NCI-H1930 (cell line): ENCODE results near the gene ERC2.

Source experiments
- DNase-seq, 2 experiments: peaks; one replicate each; lab custom pipeline; 2025; lab: John Stamatoyannopoulos, UW

The ERC2 gene

DNA sequence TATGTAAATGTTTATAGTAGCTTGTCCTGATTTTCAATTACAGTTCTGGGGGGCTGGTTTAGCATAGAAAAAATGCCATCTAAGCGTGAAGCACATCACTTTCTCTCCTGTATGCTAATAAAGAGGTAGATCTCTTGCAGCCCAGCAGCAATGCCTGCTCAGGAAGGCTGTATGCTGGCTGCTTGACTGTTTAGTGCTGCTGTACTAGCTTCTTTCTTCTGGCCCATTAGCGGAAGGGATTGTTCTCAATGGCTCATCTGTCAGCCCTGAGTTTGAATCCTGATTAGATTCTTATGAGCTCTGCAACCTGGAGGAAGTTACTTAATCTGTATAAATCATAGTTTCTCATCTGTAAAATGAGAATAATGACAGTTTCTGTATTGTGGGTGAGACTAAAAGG lies 478.9 kb downstream of the ERC2 start:
- DNase-seq, result no peak

DNA sequence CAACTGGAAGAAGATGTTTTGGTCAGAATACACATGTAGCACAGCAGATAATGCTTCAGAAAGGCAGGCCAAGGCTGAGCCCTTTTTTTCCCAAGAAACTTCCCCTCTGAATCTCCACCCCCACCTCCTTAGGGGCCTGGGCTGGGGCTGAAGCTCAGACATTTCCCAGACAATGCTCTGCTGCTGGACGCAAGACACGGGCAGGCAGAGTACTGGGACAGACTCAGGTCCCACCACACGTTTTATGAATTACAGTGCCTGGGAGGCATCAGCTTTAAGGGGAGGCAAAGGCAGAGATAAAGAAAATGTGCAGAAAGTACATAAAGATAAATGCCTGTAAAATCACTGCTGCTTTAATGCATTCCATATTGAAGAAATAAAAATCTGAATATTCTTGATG lies 479.4 kb downstream of the ERC2 start:
- no peak for DNase-seq

DNA sequence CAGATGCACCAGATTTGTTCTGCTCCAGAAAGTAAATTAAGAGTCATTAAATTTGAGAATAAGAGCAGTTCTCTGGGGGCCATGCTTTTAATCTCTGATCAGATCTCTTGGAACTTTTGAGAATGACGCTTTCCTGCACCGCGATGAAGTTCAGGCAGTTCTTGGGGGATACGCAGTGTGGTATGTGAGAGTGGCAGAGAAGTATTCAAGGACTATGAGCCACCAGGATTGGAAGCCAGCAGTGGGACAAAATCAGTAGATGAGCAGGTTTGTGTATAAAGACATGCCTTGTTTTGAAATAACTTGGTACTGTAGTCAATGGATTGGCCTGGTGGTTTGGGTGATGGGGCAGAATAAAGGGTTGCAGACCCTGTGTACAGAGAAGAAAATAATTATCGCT lies 483.6 kb downstream of the ERC2 start:
- DNase-seq, result no peak

DNA sequence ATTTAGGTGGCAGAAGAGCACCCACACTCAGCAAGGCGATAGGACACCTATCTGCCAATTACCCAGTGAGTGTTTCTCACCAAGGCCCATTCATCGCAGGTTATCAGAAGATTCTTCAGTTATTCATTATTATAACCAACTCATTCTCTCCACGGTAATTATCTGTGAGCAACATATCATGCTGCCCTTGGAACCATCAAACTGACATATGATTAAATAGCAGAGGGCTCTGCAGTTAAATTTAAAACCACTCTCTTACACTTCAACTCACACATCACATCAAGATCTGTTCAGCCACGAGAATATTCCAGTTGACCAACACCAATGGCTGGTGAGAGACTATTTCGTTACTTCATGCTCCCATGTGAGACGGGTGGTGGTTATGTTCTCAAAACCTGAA lies 489.3 kb downstream of the ERC2 start:
- no peak for DNase-seq

DNA sequence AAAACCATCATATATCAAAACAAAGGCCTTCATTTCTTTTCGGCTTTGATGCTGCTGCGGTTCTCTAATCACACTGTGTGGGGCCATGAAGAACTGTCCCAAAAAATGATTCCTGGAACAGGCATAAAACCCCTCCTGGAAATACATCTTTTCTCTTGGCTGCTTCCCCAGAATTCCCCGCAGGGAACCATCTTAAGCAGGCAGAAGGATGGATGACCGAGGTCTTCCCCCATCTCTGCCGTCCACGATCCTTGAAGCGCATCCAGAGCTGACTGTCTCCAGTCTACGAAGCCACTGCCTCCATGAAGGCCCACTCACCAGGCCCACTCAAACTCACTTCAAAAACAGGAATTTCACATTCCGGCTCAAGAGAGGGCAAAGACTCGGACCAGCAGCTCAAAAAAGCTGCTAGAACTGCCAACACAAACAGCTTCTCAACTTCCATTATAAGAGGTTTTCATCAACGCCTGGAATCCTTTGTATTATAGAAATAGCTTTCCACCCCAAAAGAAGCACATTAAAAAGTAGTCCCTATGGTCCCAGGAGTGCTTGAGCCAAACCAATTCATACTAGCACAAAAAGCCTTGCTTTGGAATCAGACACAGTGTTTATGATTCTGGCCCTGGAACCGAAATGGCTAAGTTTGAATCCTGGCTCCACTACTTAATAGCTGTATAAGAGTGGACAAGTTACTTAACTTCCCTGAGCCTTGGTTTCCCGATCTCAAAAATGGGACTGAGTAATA lies 493.7 kb downstream of the ERC2 start:
- DNase-seq, result no peak

DNA sequence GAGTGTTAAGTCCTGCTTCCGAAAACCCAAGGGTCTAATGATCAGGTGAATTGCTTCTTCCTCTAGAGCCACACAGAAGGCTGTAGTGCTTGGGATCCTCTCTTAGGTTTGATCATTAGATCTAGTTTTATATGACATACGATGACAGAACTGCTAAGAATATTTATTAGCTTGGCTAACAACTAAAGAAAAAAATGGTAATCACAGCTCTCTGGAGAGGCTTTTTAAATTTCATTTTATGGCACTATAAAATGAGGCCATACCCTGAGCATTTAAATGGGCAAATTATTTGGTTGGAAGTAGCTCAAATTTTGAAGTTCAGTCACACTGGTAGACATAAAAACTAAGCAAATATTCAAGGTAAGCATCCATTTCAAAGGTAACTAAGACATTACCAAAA lies 498.6 kb downstream of the ERC2 start:
- no peak for DNase-seq

DNA sequence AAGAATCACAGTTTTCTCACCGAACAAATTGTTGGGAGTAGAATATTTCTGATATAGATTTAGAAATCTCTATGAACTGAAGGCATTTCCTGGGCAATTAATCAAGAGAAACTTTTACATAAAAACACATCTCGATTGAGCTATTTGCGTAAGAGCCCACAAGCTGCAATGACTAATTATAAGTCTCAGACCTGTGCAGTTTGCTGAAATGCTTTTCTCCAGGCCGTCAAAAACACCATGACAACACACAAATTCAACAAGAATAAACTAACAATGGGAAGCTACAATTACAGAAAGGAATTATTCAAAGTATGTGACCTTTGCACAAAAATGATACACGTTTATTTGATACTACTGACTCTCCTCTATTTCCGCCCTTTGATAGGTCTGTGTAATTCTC lies 499.9 kb downstream of the ERC2 start:
- DNase-seq, result no peak

DNA sequence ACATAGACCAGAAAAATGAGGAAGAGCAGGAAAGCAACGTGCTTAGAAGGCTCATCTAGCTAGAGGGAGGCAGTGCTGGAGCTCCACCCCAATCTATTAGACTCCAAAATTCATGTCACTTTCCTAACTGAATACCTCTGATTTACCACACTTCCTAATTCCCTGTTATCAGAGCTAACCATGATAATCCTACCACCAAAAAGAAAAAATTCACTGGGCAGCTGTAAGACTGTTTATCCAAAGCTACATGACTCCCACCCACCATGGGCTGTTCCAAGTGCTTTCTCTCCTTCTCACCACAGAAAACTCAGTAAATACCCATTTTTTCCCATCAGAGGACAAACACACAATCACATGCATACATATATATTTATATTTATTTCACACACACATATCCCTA lies 501.7 kb downstream of the ERC2 start:
- DNase-seq, result no peak

DNA sequence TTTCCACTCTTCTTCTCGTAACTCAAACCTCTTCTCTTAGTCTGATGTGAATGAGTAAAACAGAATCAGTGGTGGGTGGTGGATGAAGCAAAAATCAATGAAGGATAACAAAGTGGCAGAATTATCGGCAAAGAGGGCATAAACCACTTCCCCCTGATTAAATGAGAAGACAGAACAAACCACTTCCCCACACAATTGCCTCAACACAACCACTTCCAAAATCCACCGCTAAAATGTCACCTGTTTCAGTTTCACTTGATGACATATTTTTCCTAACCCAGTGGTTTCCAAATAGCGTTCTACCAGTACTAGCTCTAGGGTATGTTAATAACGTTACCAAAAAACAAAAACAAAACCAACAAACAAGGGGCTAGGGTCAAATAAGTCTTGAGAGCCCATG lies 502.5 kb downstream of the ERC2 start:
- no peak for DNase-seq

DNA sequence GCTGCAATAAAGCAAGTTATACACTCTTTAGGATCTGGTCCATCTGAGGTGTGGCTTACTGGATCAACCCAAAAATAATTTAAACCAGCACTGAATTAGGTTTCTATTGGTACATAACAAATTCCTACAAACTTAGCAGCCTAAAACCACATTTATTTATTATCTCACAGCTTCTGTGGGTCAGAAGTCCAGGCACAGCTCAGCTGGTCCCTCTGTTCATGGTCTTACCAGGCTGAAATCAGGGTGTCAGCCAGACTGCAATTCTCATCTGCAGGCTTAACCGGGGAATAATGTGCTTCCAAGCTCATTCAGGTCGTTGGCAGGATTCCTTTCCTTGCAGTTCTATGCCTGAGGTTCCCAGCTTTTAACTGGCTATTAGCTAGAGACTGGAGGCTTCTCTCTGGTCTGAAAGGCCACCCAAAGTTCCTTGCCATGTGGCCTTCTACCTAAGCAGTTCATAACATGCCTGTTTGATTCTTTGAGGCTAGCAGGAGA lies 503.7 kb downstream of the ERC2 start:
- DNase-seq, result no peak

DNA sequence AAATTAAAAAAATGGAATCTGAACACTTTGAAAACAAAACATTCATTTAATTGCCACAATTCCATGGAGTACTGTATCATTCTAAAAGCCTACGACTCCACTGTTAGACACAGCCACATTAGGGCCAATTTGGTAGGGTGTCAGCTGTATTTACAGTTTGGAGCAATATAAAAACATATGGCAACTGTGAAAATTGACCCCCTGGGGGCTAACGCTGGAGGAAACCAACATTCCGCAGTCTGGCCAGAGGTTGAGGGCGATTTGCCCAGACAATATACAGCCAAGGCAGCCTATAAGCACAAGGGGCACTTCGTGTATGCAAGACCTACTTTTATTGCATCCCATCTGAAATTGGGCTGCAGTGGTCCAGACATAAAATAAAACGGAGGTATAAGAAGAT lies 504.7 kb downstream of the ERC2 start:
- DNase-seq, result no peak

DNA sequence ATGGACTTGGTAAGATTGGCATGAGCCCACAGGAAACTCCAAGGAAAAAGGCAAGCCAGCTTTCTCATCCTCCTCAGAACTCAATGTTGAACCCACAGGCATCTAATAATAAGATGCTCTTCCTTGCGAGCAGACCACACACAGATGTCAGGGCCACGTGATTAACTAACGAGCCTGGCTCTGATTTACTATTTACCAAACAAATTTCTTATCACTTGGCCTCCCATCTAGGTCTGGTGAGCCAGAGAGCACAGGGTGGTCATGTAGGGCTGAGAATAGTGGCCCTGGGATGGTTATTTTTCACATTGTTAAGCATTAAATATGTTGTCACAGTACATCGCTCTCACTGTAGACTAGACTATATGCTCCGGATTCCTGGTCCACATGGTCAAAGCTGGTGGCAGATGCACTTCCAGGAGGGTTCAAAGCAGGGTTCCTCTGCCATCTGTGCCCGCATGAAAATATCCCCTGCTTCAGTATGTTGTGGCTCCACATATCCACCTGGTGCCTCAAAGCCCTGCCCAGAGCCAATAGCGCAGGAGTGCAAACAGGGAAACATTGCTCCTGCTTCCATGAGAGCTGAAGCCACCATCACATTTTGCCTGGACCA lies 508.7 kb downstream of the ERC2 start:
- no peak for DNase-seq

DNA sequence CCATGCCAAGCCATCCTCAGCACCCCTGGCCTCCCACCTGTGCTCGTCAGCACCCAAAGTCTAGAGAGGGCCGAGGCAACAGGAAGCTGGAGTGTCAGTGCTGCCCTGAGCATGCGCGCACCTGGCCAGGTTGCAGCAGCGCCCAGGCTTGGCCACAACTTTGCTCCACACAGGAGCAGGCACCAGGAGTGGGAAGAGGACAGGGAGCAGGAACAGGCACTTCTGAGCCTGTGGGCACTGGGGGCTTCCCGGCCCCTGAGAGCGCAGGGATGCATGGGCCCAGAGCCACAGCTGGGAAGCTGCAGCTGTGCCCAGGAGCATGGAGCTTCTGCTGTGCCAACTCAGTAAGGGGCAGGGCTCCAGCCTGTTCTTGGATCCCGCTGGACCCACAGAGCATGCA lies 509.7 kb downstream of the ERC2 start:
- no peak for DNase-seq

DNA sequence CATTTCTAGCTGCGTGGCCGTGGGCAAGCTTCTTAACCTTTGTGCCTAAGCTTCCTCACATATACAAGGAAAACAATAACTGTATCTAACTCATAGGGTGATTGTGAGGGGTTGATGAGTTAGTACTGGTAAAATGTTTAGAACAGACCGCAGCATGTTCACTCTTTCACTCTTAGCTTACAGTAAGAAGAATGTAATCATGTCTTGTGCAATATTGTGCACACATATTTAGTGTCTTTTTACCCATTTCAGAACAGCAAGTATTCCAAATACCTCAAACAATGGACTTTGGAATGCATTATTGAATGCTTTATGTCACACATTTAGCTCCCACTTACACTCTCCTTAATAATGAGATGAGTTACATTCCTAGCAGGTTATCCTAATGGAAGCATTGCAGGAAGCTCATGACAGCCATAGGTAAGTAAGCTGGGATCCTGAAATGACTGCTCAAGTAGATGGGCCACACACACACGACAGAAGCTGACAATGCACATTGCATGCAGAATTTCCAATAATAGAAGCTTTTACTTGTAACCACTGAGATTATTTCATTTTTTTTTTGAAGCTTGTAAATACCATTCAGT lies 512.3 kb downstream of the ERC2 start:
- DNase-seq, result no peak

DNA sequence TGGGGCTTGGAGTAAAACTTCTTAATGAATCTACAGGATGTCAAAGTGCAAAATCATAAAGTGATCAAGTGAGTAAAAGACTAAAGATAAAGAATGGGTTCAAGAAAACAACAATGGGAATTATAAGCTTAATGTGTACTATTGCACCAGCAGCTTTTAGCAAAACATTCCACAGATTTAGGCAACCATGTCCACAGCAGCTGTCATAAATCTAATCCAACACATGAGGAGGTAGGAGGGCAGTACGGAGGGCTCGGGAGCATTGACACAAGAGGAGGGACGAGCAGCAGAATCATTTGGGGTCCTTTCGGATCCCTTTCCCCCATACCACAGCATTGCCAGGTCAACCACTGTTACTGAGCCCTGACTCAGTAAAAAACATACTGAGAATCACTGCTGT lies 516.9 kb downstream of the ERC2 start:
- DNase-seq, result no peak

DNA sequence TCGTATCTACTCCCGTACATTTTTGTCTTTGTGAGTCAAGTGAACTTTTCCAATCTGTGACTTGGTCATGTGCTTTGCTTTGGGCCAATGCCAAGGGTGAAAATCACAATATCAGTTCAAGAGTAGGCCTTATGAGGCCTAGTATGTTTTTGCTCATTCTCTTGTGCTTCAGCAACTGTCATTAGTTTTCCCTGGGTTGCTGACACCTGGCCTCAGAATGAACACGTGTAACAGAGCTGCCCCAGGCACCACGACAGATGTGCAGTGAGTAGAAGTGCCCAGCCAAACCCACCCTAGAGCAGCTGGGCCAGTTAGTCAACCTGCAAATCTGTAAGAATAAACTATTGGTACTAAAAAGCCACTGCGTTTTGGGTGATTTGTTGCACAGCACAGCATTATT lies 520.9 kb downstream of the ERC2 start:
- DNase-seq, result no peak

DNA sequence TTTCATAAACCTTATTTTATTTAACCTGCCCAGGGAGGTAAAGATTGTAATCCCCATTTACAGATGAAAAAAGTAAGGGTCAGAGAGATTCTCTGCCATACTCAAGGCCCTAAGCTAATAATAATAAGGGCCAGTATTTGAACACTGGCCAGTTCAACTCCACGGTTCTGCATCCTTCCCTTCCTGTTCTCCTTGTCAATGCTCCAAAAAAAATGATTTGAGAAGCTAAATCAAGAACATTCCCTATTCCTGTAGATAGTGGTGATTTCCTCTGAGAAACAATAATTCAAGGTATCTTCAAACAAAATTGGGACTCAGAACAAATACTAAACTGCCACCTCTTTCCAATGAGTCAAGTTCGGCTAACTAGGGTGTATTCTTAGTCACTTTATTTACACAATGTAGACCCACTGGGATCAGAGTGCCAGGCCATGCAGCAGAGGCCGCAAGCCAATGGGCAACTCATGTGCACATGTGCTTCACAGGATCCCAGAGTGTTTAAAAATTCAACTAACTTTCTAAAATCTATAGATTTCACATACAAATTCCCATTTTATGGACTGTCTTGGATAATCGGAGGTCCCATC lies 521.6 kb downstream of the ERC2 start:
- DNase-seq, result no peak

DNA sequence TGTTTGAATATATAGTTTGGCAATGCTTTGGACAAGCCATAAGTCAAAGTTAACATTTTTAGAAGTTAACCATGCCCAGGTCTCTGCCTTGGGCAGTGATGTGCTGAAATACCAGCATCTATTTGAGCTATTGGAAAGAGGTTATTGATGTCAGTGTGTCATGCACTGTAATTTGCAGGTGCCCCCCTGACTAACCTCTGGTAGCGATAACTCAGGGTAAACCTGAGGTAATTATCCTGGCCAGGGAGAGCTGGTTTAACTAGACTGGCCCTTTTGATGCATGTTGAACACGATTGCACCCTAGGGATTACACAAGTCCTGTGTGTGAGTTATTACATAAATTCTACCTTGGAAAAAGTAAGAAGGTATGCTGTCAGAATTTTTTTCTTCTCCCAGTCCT lies 525.4 kb downstream of the ERC2 start:
- DNase-seq, result peak in 1 of 2 experiments; percentile 4

DNA sequence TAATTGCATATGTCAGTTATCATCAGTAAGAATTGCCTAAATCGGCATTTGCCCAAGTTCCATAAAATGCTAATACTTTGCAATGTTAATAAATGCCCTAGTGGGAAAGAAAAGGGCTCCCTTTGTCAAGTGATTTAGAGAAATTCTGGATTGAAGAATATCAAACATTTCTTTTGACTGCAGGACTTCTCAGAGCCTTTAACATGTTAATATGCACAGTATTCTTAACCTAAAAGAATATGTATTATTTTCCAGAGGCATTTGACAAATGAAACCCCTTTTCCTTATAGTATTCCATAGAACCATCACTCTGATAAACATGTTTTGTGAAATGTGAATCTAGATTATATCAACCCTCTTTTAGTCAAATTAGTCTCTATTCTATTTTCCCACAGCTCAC lies 529.0 kb downstream of the ERC2 start:
- no peak for DNase-seq

DNA sequence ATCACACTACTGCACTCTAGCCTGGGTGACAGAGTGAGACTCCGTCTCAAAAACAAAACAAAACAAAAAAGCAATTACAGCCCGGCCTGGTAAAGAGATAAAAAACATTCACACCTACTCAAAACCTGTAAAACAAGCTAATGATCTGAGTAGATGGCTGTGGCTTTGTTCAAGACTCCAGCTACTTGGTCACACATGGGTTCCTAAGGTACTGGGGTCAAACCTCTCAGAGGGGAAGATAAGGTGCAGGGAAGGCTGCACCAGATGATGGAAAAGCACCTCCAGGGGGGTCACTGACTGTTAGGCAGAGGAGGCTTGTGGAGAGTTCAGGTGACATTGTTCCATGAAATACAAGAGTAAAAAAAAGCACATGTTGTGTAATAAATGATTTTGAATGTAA lies 531.0 kb downstream of the ERC2 start:
- DNase-seq, result no peak

DNA sequence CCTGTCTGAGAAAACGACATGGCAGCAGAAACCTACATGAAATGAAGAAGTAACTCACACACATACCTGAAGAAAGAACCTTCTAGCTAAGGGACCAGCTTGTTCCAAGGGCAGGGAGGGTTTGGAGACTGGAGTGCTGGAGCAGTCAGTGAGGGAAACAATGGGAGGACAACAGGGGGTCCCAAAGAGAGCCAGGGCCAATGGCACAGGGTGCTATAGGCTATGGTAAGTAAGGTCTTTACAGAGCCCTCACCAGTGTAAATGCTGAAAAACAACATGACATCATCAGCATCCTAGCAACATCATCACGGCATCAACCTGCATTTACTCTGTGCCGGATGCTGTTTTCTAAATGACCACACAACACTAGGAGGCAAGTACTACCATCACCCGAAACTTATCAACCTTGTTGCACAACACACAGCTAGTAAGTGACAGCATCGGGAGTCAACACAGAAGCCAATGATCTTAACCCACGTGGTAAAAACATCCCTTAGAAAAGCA lies 531.7 kb downstream of the ERC2 start:
- peak in 1 of 2 experiments; percentile 31 for DNase-seq

DNA sequence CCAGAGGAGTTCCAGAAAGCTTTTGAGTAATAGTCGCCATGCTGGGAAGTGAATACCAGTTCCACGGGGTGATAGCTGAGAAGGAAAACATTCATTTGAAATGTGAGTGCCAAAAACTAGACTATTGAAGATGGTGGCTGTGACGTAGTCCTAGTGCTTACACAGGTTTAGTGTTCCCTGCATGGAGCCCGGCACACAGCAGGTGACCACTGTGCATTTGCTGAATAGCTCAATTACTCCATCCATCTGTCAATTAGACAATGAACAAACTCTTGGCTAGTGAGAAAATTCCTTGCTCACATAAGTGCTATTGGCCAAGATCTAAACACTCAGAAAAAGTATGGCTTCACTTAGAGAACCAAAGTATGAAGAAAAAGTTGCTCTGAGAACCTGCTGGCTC lies 533.0 kb downstream of the ERC2 start:
- peak; percentile 48 to 62 for DNase-seq

DNA sequence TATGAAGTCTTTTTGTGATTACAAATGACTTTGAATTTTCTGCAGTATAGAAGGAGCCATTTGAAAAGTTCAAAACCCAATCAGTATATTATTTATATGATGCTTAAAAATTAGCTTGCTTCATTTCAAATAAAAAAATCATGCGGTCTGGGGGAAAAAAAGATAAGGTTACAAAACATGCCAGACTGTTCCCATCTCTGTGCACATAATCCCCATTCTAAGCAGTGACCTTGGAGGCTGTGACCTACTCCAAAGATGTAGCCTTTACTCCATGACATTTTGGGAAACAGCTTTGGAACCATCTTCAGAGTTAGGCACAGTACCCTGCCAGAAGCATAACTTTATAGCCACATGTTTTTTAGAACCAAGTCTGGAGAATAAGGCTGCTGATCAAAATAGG lies 533.5 kb downstream of the ERC2 start:
- no peak for DNase-seq
